Mononuclear cell (primary cell): ENCODE results near the gene GIMAP1. TPM values are rescaled to one million over a fixed set of nuclear protein-coding genes. Genes with fewer than 3 reads are reported as not detected.

Experiments
- H3K27me3 ChIP-seq: 2 replicates; pipeline ENCODE4 v1.6.0; 2011; ENCODE audit warnings: low read length, control low read depth; ENCODE audit not compliant: insufficient read depth
- H3K4me1 ChIP-seq: 2 replicates; pipeline ENCODE4 v1.5.1; 2011; ENCODE audit warnings: mild to moderate bottlenecking, low read length, control low read depth; ENCODE audit not compliant: insufficient read depth
- H3K4me3 ChIP-seq: 2 replicates; pipeline ENCODE4 v1.5.1; 2011; ENCODE audit warnings: mild to moderate bottlenecking, low read length, moderate library complexity
- H3K9me3 ChIP-seq: 2 replicates; pipeline ENCODE4 v1.5.1; 2011; ENCODE audit warnings: low read depth, mild to moderate bottlenecking, control low read depth, low read length
- total RNA-seq: library from RNA; depleted of rRNA; stranded (reverse); fragments of >200 nt; gene quantifications from one replicate; pipeline ENCODE4 v1.2.3, GENCODE V29; 2012

The GIMAP1 gene
- total RNA-seq, 1 donor = 10.0 TPM

DNA sequence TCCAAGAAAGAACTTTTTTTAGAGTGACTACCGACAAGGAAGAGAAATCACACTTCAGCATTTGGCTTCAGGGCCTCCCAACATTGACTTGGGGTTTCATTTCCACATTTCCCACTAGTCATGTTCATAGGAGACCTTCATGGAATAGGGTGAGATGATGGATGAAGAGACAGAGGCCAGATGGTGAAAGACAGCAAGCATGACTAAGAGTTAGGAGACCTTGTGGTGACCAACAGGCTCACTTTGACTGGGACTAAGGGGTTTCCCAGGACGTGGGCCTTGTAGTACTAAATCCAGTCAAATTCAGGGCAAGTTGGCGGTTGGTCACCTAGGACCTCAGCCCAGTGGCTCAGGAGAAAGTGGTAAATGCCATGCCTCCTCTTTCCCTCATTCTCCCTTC, 17.8 kb downstream of the GIMAP1 start:
- no peaks in the 10 kb centered on the region for H3K27me3 ChIP-seq
- H3K4me3 ChIP-seq = no peak overlapping the region
- H3K4me1 ChIP-seq = peaks cover 47% of the 10 kb centered on the region
- H3K9me3 ChIP-seq = no peaks in the 10 kb centered on the region

DNA sequence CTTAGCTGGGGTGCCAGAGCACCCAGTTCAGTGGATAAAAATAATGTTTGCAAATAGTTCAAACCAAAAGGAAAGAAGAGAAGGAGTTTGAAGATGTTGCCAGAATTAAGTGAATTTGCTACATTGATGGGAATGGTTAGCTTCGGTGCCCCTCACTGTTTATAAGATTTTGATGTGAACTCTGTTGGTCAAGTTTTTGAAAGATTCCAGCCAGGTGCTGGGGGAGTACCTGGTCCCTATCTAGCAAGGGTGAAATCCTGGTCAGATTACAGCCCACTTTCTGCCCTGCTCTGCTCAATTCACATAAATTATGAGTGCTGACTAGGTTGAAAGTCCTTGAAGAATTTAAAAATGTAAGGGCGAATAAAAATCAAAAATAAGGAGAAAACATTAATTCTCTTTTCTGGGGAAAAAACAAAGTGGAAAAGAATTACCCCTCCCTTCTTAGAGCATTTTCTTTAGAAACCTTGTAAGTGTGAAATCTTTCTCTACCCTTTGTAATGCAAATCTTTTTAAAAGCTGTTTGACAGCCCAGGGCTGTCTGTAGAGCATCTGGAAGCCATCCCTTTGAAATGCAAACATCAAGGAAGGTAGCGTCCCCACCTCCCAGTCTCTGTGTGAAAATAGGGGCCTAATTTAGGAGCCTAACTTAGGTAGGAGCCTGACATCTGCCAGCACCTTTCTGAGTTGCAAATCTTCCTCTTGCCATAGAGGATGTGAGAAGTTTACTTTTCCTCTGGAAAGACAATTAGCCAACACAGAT, 19.4 kb downstream of the GIMAP1 start:
- Histone ChIP-seq H3K9me3 (no peaks in the 10 kb centered on the region), H3K4me3 (no peak overlapping the region), H3K27me3 (no peaks in the 10 kb centered on the region), H3K4me1 (peaks cover 61% of the 10 kb centered on the region)

DNA sequence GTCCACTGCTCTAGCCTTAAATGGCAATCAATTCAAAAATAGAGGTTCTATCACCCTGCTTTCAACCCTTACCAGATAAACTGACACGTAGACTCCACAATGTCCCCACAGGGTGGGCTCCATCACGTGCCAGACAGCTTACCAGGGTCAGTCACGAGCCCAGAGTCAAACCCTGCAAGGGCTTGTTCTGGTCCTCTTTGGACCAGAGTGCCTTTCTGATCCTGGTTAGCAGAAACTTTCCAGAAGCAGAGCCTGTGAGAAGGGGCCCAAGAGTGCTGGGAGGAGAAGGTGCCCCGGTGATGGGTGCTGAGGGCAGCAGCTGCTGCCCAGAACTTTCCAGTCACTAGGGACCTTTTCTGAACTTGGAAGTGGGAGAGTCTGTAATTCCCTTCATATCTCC, 20.5 kb downstream of the GIMAP1 start:
- Histone ChIP-seq H3K4me3 (peak overlapping the region; percentile 79), H3K4me1 (peaks cover 70% of the 10 kb centered on the region), H3K27me3 (no peaks in the 10 kb centered on the region), H3K9me3 (no peaks in the 10 kb centered on the region)

DNA sequence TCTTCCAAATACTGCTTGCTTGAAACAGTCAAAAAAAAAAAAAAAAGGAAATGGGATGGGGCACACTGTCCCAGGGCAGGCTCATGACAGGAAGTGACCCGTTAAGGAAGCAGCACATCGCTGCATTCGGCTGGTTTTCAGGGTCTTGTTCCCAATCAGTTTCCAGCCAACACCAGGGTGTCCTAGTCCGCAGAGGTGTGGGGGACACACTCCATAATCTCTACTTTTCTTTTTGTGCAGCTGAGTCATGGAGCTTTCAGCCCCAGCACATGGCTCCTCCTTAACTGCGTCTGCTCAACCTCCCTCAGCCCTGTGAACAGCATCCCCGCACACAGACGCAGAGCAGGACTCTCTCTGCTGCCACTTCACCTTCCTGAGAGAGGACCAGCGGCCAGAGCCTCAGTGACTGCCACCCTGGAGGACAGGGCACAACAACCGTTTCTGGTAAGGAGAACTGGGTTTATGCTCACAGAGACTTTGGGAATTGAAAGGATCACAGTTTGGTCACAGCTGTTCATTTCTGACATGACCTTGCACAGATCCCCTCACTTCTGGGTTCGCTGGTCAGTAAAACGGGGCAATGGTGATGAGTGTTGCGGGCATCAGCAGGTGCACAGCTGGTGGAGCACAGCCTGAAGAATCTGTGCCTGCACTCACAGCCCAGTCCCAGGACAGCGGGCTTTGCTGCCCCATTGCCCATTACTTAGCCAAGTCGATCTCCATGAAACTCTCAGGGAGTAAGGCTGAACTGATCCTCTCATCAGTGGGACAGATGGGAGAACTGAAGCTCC, 21.0 kb downstream of the GIMAP1 start, which contains the start of gene GIMAP5:
Gene GIMAP5, plus strand, starts transcription at position 154 of the 791 bp plus-strand sequence. CDS start 3,467 bp downstream, outside the sequence.
- Histone ChIP-seq H3K4me3 (peak within 1 kb of the TSS; percentile 79), H3K27me3 (no peaks in the 10 kb centered on the region), H3K4me1 (peaks cover 70% of the 10 kb centered on the region), H3K9me3 (no peaks in the 10 kb centered on the region)

DNA sequence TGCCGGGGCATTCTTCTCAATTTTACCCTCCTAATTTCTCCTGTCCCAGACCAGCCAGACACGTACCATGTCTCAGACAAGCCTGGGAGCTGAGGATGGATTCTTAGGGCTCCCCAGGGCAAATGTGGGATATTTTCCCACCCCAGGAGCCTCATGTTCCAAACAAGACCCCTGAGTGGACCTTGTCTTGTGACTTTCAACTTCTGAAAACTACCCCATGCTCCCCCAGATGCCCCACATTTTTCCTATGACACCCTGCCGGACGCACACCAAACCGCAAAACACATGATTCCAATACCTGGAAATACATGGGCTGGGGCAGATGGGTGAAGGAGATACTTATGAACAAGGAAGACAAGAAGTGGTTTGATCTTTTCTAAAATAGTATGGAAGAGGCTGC, 21.7 kb downstream of the GIMAP1 start:
- peaks cover 66% of the 10 kb centered on the region for H3K4me1 ChIP-seq

DNA sequence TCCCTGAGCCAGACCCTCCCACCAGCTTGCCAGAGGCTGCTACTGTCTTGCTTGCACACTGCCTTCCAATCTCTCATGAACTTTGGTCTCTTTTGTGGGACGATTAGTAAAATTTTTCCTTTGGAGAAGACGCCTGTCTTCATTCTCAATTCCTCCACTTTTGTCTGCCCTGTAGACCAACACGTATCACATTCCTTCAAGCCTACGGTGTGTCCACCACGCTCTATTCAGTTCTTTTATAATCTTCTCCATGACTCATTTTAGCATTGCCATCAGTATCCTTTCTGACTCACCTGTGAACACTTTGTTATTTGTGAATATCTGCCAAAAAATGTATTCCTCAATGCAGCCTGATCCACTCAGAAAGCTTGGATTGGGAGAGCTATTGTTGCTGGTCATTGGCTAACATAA, 22.2 kb downstream of the GIMAP1 start:
- Histone ChIP-seq H3K9me3 (no peaks in the 10 kb centered on the region), H3K4me1 (peaks cover 67% of the 10 kb centered on the region), H3K4me3 (peak overlapping the region; percentile 79), H3K27me3 (no peaks in the 10 kb centered on the region)

More for the DNA sequence above, 21.7 kb downstream of the GIMAP1 start:
- Histone ChIP-seq H3K4me3 (peak overlapping the region; percentile 79), H3K9me3 (no peaks in the 10 kb centered on the region), H3K27me3 (no peaks in the 10 kb centered on the region)

DNA sequence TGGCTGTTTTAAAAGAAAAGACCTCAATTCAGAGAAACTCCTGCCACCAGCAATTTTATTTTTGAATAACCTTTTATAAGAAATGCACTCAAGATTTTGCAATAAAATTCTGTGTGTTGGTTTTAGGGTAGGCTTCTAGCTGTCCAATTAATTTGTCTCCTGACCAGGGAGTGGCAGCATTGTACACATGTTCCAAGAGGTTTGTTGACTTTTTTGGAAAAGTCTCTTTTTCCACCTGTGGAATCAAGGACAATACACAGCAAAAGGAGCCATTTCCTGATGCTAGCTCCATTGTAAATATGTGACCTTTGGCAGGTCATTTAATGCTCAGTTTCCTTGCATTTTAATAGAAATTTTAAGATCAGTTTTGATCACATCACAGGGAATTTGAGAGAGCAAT, 22.6 kb downstream of the GIMAP1 start:
- H3K9me3 ChIP-seq = no peaks in the 10 kb centered on the region
- H3K27me3 ChIP-seq = no peaks in the 10 kb centered on the region
- peaks cover 71% of the 10 kb centered on the region for H3K4me1 ChIP-seq
- peak overlapping the region; percentile 79 for H3K4me3 ChIP-seq

DNA sequence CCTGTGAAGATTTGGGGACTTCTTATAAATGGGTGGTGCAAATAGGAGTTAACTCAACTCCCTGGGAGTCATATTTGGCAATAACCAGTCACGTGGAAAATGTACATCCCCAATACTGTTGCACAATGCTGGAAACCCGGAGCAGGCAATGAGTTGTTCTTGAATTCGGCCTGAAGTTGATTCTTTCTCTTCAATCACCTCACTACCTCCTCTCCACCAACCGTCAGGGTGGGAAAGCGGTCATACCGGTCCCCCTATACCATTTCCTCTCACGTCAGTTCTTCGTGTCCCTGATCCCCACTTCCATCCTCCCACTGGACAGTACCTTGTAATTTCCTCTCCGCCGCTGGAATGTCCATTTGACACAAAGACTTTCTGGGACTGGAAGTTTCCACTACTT, 23.6 kb downstream of the GIMAP1 start:
- H3K27me3 ChIP-seq = no peaks in the 10 kb centered on the region
- H3K4me3 ChIP-seq = peak overlapping the region; percentile 79
- H3K4me1 ChIP-seq = peaks cover 72% of the 10 kb centered on the region
- no peaks in the 10 kb centered on the region for H3K9me3 ChIP-seq

DNA sequence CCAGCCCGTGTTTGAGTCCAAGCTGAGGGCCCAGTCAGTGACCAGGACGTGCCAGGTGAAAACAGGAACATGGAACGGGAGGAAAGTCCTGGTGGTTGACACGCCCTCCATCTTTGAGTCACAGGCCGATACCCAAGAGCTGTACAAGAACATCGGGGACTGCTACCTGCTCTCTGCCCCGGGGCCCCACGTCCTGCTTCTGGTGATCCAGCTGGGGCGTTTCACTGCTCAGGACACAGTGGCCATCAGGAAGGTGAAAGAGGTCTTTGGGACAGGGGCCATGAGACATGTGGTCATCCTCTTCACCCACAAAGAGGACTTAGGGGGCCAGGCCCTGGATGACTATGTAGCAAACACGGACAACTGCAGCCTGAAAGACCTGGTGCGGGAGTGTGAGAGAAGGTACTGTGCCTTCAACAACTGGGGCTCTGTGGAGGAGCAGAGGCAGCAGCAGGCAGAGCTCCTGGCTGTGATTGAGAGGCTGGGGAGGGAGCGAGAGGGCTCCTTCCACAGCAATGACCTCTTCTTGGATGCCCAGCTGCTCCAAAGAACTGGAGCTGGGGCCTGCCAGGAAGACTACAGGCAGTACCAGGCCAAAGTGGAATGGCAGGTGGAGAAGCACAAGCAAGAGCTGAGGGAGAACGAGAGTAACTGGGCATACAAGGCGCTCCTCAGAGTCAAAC, 26.0 kb downstream of the GIMAP1 start:
- Histone ChIP-seq H3K9me3 (no peaks in the 10 kb centered on the region), H3K4me3 (peak overlapping the region; percentile 7), H3K27me3 (no peaks in the 10 kb centered on the region), H3K4me1 (peaks cover 78% of the 10 kb centered on the region)

DNA sequence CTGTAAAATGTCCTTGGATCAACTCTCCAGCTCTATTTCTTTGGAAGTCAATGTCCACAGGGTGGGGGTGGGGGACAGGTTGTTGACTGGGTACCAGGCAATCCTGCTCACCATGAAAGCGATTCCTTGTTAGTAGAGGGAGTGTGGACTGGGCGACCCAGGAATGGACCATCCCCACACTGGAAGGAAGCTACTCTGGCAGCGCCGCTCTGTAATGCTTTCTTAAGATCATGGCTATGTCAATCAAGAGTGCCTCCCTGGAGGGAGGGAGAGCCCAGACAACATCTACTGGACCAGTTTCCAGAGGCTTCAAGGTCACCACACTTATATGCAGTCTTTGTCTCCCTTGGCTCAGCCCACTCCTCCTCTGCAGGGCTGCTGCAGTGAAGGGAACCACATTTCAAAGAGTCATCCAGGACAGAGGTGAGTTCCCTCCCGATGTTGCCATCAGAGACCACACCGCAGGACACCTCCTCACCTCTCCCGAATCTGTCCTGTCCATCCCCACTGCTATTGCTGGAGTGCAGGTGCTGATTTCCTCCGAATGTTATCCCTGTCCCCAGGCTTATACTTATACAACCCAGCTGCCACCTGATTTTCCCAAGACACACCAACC, 27.7 kb downstream of the GIMAP1 start:
- H3K4me3 ChIP-seq = no peak overlapping the region
- peaks cover 84% of the 10 kb centered on the region for H3K4me1 ChIP-seq
- H3K27me3 ChIP-seq = no peaks in the 10 kb centered on the region
- H3K9me3 ChIP-seq = no peaks in the 10 kb centered on the region

DNA sequence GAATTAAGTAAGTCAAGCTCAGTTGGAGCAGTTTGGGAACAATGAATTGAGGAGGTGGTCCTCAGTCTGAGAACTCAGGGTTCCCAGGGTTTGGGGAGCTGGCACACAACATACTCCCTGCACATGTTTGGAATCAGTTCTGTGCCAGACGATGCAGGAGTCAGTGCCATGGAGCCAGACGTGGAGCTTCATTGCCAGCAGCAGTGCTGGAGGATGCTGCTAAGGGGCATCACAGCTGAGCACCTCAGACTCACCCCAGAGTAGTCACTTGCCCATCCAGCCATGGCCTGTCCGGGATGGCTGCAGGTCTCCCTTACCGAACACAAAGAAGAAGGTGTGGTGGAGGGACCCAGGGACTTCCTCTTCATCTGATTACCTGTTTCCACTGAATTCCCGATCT, 28.7 kb downstream of the GIMAP1 start:
- Histone ChIP-seq H3K4me3 (no peak overlapping the region), H3K4me1 (peaks cover 81% of the 10 kb centered on the region)

DNA sequence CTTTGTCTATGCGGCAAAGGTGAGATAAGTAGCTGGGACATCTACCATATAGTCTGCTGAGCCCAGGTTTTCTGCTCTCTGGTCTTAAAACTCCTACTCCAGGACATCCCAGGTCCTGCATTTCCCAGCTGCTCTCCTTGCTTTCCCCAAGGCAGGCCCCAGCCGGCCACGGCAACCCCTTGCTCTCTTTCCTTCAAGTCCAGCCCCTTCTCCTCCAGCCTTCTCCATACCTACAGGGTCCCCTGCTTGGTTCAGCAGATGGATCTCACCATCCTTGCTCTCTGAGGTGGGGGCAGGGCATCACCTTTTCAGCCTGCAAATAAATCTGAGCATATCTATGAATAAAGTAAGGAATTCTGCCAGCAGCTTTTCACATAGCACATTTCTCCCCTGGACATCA, 29.5 kb downstream of the GIMAP1 start:
- Histone ChIP-seq H3K4me3 (peak overlapping the region; percentile 12), H3K9me3 (no peaks in the 10 kb centered on the region), H3K27me3 (no peaks in the 10 kb centered on the region), H3K4me1 (peaks cover 73% of the 10 kb centered on the region)

More for the DNA sequence above, 28.7 kb downstream of the GIMAP1 start:
- Histone ChIP-seq H3K9me3 (no peaks in the 10 kb centered on the region), H3K27me3 (no peaks in the 10 kb centered on the region)

DNA sequence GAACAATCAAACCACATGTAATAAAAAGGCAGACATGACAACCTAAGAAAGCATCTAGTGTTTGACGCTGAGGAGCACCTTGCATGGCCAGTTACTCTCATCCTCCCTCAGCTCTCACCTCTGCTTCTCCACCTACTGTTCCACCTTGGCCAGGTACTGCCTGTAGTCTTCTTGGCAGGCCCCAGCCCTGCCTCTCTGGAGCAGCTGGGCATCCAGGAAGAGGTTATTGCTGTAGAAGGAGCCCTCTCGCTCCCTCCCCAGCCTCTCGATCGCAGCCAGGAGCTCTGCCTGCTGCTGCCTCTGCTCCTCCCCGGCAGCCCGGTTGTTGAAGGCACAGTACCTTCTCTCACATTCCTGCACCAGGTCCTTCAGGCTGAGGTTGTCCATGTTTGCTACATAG, 30.5 kb downstream of the GIMAP1 start:
- peaks cover 66% of the 10 kb centered on the region for H3K4me1 ChIP-seq
- no peak overlapping the region for H3K4me3 ChIP-seq
- H3K27me3 ChIP-seq = no peaks in the 10 kb centered on the region
- no peaks in the 10 kb centered on the region for H3K9me3 ChIP-seq

DNA sequence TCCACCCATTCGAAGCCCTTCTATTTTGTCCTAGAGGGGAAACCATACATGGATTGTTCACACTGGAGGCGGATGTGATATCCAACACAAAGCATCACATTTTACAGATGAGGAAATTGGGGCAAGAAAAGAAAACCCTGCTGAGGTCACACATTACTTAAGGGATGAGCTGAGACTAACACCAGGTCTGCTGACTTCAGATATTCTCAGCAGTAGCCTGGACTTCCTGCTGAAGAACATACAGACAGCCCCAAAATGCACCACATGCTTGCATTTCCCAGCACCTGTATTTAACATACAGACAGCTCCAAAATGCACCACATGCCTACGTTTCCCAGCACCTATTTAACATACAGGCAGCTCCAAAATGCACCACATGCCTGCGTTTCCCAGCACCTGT, 32.0 kb downstream of the GIMAP1 start:
- peaks cover 67% of the 10 kb centered on the region for H3K4me1 ChIP-seq
- no peak overlapping the region for H3K4me3 ChIP-seq
- H3K9me3 ChIP-seq = no peaks in the 10 kb centered on the region
- no peaks in the 10 kb centered on the region for H3K27me3 ChIP-seq

DNA sequence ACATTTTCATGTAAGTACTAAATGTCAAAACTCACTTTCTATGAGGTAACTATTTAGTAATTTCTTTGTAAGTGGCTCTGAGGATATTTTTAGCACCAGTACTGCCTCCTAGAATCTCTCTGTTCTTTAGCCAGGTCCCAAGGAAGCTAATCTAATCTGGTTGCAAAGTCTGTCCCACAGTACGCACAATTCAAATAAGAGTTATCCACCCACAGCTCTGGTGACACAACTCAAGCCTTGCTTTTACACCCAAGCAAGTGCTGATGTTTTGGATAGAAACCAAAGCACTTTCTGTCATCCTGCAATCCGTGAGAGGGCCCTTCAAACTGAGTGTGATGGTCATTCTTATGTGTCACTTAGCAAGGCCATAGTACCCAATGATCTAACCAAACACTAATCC, 35.3 kb downstream of the GIMAP1 start:
- no peaks in the 10 kb centered on the region for H3K27me3 ChIP-seq
- peaks cover 71% of the 10 kb centered on the region for H3K4me1 ChIP-seq
- no peaks in the 10 kb centered on the region for H3K9me3 ChIP-seq
- no peak overlapping the region for H3K4me3 ChIP-seq
